HG03460 (cell line): ENCODE measurements around the gene BAIAP2L2.

Experiments used
- ATAC-seq: cut with Tn5 transposase; IDR thresholded peaks from one replicate; pipeline ENCODE4 v1.9.1; 2021; ENCODE audit not compliant: unreplicated experiment

BAIAP2L2 gene

DNA sequence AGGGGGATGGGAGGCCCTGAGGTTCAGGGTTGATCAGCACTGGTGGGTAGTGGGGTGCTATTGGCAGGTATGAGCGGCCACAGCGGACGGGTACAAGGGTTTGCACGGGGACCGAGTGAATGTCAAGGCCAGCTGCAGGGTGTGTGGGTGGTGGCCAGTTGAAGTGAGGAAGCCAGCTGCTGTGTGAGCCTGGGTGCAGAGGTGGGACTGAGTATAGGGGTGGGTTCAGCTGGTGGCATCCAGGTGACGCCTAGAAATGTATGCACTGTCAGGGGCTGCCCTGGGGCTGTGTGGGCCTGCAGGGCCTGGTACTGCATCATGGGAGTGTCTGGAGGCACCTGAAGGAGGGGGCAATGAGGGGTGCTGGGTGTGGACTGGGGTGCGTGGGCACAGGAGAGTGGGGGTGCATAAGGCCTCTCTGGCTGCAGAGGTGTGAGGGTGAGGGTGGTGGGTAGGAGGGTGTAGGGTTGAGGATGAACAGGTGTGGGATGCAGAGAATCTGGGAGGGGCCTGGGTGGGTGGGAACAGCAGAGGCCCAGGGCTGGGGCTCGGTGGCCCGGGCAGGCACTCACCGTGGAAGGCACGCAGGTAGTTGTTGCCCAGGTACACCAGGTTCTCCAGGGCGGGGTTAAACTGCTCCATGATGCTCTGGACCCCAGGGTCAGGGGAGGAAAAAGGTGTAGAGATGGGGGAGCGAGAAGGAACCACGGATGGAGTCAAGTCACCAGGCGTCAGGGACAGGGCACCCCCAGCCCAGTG lies 1.7 kb downstream of the BAIAP2L2 start:
- no peak for ATAC-seq

DNA sequence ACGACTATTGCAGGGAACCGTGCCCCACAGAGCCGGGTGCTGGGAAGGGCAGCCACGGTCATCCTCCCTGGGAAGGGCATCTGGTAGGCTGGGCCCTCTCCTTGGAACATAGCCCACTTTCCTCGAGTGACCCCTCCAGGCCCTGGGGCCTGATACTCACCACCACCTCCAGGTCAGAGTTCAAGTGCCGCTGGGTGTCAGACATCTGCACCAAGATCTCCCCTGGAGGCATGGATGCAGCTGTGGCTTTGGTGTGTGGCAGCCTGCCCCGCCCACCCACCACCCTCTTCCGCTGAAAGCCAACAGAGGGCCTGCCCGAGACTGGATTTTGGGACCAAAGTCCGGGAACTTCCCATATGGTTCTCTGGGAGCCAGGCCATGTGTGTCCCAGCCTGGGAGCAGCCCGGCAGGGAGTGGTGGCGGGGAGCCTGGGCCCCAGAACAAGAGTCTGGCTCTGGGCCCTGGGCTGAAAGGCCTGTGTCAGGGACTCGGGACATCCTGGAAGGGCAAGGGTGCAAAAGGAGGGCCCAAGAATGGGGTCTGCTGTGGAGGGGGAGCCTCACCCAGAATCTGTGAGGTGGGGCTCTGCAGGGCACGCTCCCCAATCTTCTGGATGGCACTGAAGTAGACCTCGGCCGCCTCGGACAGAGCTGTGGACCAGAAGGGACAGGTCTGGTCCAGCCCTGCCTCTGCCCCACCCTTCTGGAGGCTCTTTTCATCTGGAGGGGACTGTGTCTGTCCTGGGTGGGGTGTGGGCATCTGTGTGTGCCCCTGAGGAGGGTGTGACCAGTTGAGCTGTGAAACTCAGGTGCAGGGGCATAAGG lies 2.6 kb downstream of the BAIAP2L2 start:
- ATAC-seq, result no peak

DNA sequence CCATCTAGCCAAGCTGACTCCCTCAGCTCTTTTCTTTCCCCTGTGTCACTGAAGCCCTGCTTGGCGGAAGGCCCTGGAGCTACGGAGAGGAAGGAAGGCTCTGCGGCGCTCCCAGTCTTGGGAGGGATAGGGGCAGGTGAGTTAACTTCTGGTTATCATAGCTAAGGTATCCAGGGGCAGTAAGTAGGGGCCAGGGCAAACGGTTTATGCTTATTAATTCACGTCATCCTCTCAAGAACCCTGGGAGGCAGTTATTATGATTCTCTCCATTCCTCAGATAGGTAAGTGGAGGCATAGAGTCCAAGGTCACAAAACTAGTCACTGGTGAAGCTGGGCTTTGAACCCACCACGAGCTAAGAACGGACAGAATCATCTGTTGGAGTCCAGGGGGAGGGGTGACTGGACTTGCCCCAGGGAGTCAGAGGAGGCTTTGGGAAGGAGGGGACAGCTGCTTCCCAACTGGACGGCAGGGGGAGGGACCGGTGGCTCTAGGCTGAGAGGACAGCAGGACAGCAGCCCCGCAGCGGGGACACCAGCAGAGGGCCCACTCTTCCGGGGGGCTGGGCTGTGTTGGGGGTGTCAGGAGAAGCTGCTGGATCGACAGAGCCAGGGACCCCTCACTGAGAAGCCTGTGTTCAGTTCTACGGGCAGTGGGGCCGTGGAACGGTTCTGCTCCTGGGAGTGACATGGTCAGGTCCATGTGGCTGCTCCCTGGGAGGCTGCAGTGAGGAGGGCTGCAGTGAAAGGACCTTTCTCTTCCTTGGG lies 3.5 kb downstream of the BAIAP2L2 start:
- ATAC-seq, result no peak

DNA sequence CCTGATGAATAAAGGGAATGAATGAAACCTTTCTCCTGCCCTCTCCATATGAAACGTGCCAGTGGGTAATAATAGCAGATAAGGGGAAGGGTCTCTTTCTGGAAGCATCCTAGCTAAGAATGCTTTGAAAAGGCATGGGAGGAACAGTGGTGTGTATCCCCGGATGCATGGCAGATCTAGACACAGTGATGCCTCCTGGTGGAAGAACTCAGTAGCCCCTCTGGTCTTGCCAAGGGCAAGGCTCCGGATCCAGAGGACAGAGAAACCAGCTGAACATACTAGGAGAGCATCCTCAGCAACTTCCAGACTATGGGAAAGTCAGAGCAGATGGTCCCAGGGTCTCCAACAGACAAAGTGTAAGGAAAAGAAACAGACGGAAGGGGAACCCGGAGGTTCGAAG lies 6.4 kb downstream of the BAIAP2L2 start:
- ATAC-seq, result no peak

DNA sequence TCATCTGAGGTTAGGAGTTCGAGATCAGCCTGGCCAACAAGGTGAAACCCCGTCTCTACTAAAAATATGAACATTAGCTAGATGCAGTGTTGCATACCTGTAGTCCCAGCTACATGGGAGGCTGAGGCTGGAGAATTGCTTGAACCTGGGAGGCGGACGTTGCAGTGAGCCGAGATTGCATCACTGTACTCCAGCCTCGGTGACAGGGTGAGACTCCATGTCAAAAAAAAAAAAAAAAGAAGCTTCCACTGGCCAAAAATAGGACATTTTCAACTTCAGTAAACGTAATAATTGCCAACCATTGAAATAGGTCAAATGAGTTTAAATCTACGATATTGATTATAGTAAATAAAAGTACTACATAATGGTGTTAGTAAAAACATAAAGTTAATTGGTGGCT lies 6.8 kb downstream of the BAIAP2L2 start:
- no peak for ATAC-seq

DNA sequence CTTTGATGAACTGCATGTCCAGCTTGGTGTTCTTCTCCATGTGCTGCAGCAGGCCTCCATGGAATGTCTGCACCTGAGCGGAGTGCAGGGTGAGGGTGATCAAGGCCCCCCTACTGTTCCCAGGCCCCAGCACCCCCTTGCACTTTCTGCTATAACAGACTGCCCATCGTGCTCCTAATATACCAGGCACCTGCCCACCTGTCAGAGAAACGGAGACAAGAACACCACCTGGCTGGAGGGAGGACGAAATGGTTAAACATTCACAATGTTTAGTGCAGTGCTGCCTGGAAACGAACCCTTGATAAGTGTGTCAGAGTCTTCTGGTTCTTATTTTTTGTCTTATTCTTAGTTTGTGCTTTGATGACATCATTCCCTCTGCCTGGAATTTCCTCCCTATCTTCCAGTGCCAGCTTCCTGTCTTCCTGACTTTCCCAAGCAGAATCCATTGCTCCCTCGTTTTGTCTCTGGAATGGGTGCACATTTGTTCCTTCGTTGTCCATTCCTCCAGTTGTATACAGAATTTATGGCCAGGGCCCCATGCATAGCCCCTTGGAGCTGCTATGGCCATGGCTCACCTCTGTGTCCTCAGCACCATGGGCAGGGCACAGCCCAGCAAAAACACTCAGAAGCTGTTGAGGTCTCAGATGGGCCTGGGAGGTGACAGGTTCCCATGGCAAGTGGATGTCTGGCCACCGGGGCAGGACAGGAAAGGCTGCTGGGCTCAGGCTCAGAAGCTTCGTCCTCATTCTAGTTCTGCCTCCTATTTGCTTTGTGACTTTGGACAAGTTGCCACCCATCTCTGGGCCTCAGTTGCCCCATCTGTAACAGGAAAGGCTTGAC lies 11.9 kb downstream of the BAIAP2L2 start:
- no peak for ATAC-seq

DNA sequence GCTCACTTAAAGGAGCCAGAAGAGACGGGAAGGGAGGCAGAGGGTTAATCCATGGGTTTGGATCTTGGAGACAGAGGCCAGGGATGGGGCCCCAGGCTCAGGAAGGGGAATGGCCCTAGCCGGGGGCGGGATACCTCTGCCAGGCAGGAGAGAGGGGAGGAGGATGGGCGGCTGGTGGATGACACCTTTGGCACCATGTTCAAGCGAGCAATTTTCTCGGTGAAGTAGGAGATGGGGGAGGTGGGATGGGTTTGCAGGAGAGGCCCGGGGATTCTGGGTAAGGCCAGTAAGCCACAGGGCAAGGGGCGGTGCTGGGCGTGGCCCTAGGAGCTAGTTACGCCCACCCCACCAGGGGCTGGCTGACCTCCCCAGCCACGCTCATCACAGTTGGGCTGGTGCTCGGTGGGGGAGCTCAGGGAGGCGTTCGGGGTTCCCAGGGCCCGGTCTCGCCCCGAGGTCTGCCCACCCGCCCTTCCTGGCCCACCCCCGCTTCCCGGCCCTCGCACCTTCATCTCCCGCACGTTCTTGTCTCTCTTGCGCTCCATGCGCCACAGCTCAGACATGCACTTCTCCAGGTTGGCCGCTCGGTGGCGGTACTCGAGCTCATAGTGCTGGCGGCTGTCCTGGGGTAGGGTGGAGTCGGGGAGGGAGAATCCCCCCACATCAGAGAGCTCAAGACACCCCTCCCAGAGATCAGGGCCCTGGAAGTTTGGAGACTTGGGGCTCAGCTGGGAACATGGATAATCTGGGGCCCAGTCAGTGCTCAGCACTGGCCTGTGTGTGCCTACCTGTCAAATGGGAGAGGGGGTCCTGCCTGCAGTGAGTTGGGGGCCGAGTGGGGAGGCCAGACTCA lies 12.7 kb downstream of the BAIAP2L2 start:
- ATAC-seq, result no peak

DNA sequence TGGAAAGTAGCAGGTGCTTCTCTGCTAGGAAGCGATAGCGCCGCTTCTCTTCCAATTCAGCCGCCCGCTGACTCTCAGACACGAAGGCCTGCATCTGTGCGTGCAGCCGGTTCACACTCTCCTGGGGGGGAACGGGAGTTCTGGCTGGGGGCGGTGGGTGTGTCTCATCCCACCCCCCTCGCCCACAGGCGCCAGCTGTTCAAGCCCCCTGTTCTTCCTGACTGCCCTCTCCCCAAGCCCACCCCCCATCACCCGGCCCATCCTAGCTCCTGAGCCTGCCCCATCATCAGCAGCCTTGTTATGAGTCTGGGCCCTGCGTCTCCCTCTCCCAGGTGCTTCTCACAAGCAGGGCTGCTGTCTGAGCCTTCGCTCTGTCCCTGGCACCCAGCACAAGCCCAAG lies 13.4 kb downstream of the BAIAP2L2 start:
- ATAC-seq, result no peak

DNA sequence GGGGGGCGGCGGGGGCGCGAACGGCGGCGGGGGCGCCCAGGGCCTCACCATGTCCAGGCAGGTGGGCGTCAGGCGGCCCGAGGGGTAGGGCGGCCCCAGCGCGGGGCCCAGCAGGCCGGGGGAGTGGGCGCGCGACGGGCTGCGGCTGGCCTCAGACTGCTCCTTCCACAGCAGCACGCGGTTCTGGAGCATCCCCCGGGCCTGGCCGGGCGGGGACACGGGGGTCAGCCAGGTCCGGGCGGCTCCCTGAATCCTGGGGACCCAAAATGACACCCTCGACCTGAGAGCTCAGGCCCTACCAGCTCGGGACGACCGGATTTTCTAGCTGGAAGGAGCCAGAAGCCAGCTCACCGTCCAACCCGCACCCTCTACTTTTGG lies 21.0 kb downstream of the BAIAP2L2 start:
- no peak for ATAC-seq

DNA sequence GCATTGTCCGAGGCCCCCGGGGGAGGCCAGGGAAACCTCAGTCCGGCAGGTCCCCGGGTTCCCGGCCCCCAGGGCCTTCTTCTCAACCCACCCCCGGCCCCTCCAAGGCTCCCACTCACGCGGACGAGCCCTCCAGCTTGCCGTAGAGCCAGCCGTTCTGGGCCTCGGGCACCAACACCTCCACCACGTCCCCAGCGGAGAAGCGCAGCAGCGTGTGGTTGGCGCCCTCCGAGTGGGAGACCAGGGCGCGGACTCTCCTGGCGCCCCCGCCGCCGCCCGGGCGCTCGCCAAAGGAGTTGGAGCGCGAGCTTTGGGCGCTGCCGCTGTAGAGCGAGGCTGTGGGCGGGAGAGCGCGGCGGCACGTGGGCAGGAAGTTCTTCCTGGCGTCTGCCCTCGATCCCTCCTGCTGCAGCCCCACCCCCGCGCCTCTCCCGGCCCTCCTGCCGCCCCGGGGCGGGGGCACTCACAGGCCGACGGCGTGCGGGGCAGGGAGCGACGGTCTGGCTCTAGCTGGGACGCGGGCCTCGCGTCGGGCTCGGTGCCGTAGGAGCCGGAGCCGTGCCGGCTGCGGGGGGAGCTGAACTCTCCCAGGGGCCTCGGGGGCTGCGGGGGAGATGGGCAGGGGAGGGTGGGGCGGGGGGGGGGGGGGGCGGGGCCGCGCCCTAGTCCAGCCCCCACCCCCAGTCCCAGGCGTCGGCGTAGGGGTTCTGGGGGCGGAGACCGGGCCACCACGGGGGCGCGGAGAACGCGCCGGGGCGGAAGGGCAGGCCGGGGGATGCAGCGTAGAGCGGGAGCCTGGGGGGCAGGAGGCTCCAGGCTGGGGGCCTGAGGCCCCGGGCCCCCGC lies 21.6 kb downstream of the BAIAP2L2 start:
- ATAC-seq, result no peak

DNA sequence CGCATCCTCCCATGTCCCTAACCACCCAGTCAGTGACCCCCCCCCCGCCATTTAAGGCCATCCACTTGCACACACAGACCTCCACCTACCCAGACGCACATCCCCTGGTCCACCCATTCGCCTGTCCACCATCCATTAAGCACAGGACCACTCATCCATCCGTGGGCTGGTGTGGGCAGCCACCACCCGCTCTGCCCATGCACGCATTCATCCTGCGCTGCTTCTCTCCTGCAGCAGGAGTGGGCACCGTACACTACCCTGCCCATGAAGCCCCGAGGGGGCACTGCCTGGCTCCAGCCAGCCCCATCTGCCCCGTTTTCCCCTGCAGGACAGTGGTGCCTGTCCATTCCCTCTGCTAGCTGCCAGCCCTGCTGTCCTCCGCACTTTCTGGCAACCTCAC lies 22.6 kb downstream of the BAIAP2L2 start:
- no peak for ATAC-seq

DNA sequence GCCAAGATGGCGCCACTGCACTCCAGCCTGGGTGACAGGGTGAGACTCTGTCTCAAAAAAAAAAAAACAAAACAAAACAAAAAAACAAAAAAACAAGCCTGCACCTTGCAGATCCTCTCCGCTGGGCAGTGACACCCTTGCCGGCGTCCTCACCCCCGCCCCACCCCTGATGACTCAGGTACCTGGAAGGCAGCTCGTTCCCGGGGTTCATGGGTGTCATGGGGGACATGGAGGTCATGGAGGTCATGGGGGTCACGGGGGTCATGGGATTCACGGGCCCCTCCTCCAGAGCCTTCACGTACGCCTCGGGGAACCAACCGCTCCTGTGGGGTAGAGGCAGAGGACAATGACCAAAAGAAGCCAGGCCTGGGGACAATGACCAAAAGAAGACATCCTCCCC lies 23.5 kb downstream of the BAIAP2L2 start:
- ATAC-seq, result no peak

DNA sequence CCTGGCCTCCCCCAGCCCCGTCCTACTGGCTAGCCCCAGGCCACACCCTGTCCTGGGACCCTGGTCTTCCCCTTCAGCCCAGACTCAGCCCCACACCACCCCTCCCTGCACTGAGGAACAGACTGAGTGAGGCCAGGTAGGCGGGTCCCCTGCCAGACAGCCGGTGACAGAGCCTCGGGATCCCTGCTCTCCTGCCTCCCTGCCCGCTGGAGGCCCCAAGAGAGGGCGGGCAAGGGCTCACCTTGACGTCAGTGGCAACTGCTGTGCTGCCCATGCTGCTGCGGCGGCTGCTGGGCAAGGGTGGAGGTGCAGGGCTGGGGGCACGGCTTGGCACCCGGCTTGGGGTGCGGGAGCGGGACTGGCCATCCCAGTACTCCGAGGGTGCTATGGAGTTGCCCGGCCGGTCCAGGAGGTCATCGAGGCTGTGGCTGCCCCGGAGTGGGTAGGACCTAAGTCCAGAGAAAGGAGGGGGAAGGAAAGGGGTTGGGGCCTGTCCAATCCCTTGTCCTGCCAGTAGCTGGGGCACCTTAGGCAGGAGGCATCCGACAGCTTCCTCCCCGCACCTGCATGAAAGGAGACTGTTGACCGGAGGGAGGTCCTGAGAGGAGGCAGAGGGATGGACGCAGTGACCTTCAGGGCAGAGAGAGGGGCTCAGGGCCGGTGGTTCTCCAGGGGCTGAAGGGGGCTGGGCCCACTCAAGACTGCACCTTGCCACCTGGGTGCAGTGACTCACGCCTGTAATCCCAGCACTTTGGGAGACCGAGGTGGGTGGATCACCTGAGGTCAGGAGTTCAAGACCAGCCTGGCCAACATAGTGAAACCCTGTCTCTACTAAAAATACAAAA lies 24.3 kb downstream of the BAIAP2L2 start:
- no peak for ATAC-seq

DNA sequence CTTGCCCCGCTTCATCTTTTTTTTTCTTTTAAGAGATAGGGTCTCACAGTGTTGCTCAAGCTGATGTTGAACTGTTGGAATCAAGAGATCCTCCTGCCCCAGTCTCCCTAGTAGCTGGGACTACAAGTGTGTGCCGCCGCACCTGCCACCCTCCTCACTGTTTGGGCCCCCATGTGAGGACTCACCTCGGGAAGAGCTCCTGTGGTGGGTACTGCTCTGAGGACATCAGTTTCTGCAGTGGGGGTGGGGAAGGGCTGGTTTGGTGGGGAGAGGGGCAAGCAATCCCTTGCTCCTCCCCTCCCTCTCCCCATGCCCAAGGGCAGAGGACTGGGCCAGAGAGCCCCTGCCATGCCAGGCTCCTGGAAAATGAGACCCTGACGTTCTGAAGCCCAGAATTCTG lies 25.0 kb downstream of the BAIAP2L2 start:
- no peak for ATAC-seq

DNA sequence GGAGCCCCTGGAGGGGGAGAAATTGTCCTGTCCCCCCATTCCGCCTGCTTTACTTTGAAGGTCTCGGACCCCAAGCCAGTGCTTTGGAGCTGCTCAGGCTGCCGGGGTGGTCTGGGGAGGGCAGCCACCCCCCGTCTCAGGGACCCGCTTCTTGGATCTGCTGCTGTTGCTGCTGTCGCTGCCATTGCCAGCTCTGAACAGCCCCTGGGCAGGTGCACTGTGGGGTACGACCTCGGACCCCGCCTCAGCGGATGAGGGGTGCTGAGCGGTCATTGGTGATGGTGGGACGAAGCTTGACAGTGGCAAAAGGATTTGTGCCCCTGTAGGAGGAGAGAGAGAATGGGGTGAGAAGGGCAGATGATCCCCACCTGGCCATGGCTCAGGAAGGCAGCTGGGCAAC lies 25.4 kb downstream of the BAIAP2L2 start:
- no peak for ATAC-seq

DNA sequence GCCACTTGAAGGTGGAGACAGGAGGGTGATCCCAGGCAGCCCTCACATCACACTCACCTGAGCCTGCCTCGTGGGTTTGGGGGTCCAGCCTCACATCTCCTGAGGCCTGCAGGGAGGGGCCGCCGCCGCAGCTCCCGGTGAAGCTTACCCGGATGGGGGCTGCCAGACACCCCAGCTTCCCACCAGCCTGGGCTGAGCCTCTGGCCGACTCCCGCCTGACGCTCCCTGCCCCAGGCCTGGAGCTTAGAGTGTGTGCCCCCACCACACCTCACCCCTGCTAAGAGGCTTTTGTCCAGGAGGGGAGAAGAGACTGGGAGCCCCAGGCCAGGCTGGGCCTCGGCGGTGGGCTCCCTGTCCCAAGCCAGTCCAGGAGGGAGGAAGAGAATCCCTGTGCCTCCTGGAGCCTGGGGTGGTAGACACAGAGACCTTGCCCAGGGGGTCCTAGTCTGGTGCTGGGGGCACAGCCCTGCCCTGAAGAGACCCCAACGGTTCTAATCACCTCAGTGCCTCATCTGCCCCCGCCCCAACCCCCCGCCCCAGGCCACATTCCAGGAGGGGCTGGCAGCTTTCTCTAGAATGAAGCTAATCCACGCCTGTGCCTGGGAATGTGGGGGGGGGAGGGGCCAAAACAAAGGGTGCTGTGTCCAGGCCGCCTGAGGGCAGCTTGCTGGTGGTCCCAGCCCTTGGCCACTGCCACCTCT lies 26.4 kb downstream of the BAIAP2L2 start, which contains the start of gene SLC16A8:
TSS of gene SLC16A8 (minus strand) at position 254 of the 701 bp plus-strand sequence. CDS start 1,311 bp downstream, outside the sequence.
- no peak for ATAC-seq

DNA sequence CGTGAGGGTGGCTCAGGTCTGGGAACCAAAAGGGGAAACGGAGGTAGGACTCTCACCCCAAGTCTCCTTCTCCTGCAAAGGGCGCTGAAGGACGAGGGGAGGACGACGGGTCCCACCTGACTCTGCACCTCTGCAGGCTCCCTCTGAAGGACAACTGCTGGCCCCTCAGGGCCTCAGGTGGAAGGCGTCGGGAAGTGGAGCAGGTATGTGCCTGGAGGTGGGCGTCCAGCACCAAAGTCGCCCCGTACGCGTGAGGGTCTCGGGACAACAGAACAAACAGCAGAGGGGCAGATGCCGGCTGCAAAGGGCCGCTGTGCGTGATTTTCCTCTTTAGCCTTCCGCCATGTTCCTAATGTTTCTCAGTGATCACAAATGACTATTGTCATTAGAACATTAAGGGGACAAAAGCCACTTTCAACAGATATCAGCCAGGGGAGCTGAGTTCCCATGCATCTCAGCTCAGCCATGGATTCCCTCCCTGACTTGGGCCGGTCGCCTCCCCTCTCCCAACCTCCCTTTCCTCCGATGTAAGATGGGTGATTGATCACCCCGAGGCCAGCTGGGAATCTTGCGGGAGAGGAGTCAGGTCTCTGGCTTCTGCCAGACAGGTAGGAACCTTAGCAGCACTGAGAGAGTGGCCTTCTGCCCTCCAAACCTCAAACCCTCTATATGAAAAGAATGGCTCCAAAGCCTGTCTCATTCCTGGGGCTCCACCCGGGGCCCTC lies 27.3 kb downstream of the BAIAP2L2 start:
- ATAC-seq, result no peak
